IMR-90 (cell line): ENCODE data around the gene DPY19L1. TPM values are rescaled to one million over a fixed set of nuclear protein-coding genes. Genes with fewer than 3 reads are reported as not detected.

Experiments
- ATAC-seq: fragments of 200-7000 bp; cut with Tn5 transposase; 2 replicates; pipeline ENCODE4 v1.9.1; 2020; ENCODE audit warnings: low read depth, mild to moderate bottlenecking, moderate library complexity
- BruUV-seq: library from RNA; stranded (reverse); fragments of 400-500 nt; replicated peaks from 2 replicates; lab custom pipeline; 2021; lab: Mats Ljungman, UMichigan
- CTCF ChIA-PET: fragments of 300-600 bp; formaldehyde crosslinking; extraction: SDS; loops from one replicate; lab custom pipeline; 2021; ENCODE audit warnings: antibody characterized with exemption; lab: Yijun Ruan, JAX
- POLR2A ChIA-PET: fragments of 300-600 bp; sonication (Branson Sonifier 250); formaldehyde crosslinking; loops from one replicate; lab custom pipeline; 2022; ENCODE audit warnings: antibody characterized with exemption; ENCODE audit not compliant: unreplicated experiment; lab: Charles Lee
- DNase-seq: peaks from one replicate; pipeline ENCODE4 v3.0.0; 2013
- H2AFZ ChIP-seq: replicated peaks from 2 replicates; pipeline ENCODE3; 2013; ENCODE audit warnings: low read length, mild to moderate bottlenecking; ENCODE audit not compliant: poor library complexity
- H2AK5ac ChIP-seq: 2 replicates; pipeline ENCODE4 v1.6.1; 2013; ENCODE audit warnings: low read depth, low read length, inconsistent platforms
- H2AK9ac ChIP-seq: replicated peaks from 2 replicates; pipeline ENCODE3; 2013; ENCODE audit warnings: mild to moderate bottlenecking, low read depth, low read length, moderate library complexity; ENCODE audit not compliant: poor library complexity
- H2BK120ac ChIP-seq: 2 replicates; pipeline ENCODE4 v1.6.1; 2013; ENCODE audit warnings: low read depth, low read length, inconsistent platforms
- H2BK15ac ChIP-seq: 3 replicates; pipeline ENCODE4 v1.6.1; 2013; ENCODE audit warnings: low read depth, low read length, inconsistent platforms
- H2BK20ac ChIP-seq: 2 replicates; pipeline ENCODE4 v1.6.1; 2013; ENCODE audit warnings: low read depth, mild to moderate bottlenecking, inconsistent platforms, low read length, moderate library complexity
- H2BK5ac ChIP-seq: 2 replicates; pipeline ENCODE4 v1.6.1; 2013; ENCODE audit warnings: mild to moderate bottlenecking, low read depth, low read length, inconsistent platforms; ENCODE audit not compliant: poor library complexity, severe bottlenecking
- H3K14ac ChIP-seq: replicated peaks from 2 replicates; pipeline ENCODE4 v1.6.1; 2013; ENCODE audit warnings: low read depth, low read length, inconsistent platforms
- H3K18ac ChIP-seq: 2 replicates; pipeline ENCODE4 v1.6.1; 2013; ENCODE audit warnings: low read depth, low read length, control low read depth
- H3K23ac ChIP-seq: 2 replicates; pipeline ENCODE4 v1.6.1; 2013; ENCODE audit warnings: low read depth, low read length, inconsistent platforms
- H3K27ac ChIP-seq: 2 replicates; pipeline ENCODE4 v1.5.1; 2013; ENCODE audit warnings: mild to moderate bottlenecking, control low read depth, low read length; ENCODE audit not compliant: insufficient read depth
- H3K27me3 ChIP-seq: 2 replicates; pipeline ENCODE4 v1.6.1; 2013; ENCODE audit warnings: low read length; ENCODE audit not compliant: control insufficient read depth, insufficient read depth
- H3K36me3 ChIP-seq: 2 replicates; pipeline ENCODE4 v1.6.1; 2013; ENCODE audit warnings: low read length, mixed read lengths; ENCODE audit not compliant: control insufficient read depth, insufficient read depth
- H3K4ac ChIP-seq: 2 replicates; pipeline ENCODE4 v1.6.1; 2013; ENCODE audit warnings: low read depth, low read length, inconsistent platforms
- H3K4me1 ChIP-seq: 2 replicates; pipeline ENCODE4 v1.6.1; 2013; ENCODE audit warnings: low read length, mixed read lengths; ENCODE audit not compliant: control insufficient read depth, insufficient read depth
- H3K4me2 ChIP-seq: 2 replicates; pipeline ENCODE4 v1.6.1; 2013; ENCODE audit warnings: low read depth, mild to moderate bottlenecking, control low read depth, low read length, moderate library complexity
- H3K4me3 ChIP-seq: 2 replicates; pipeline ENCODE4 v1.5.1; 2013; ENCODE audit warnings: low read depth, mild to moderate bottlenecking, control low read depth, low read length, moderate library complexity; ENCODE audit not compliant: insufficient read depth
- H3K56ac ChIP-seq: 2 replicates; pipeline ENCODE4 v1.6.1; 2013; ENCODE audit warnings: low read length, inconsistent platforms; ENCODE audit not compliant: insufficient read depth; ENCODE audit errors: extremely low read depth
- H3K79me1 ChIP-seq, 2 experiments: 2 replicates each; pipeline ENCODE4 v1.6.1; 2013; ENCODE audit warnings: low read length in 2 of 2, inconsistent platforms in 1 of 2, low read depth in 1 of 2
- H3K9ac ChIP-seq: 2 replicates; pipeline ENCODE4 v1.6.1; 2013; ENCODE audit warnings: low read depth, low read length, control low read depth
- H3K9me1 ChIP-seq: 2 replicates; pipeline ENCODE4 v1.6.1; 2013; ENCODE audit warnings: low read length, inconsistent platforms; ENCODE audit not compliant: insufficient read depth
- H3K9me3 ChIP-seq: 2 replicates; pipeline ENCODE4 v1.6.1; 2013; ENCODE audit warnings: low read length; ENCODE audit not compliant: control insufficient read depth, insufficient read depth
- H4K20me1 ChIP-seq: 2 replicates; pipeline ENCODE4 v1.6.1; 2013; ENCODE audit warnings: low read length, inconsistent platforms; ENCODE audit not compliant: insufficient read depth
- H4K5ac ChIP-seq: 2 replicates; pipeline ENCODE4 v1.6.1; 2013; ENCODE audit warnings: mild to moderate bottlenecking, low read depth, low read length, control low read depth
- H4K8ac ChIP-seq, 2 experiments: 2 replicates each; pipeline ENCODE4 v1.6.1; 2013; ENCODE audit warnings: low read depth in 2 of 2, low read length in 2 of 2, control low read depth in 1 of 2, inconsistent platforms in 1 of 2
- H4K91ac ChIP-seq: 2 replicates; pipeline ENCODE4 v1.6.1; 2013; ENCODE audit warnings: low read depth, low read length, inconsistent platforms; ENCODE audit not compliant: insufficient read depth
- BHLHE40 ChIP-seq: fragments of 150-350 bp; IDR thresholded peaks from 2 replicates; pipeline ENCODE4 v1.6.1; 2016; ENCODE audit warnings: mild to moderate bottlenecking, low read depth, low read length
- CHD1 ChIP-seq: IDR thresholded peaks from 2 replicates; pipeline ENCODE4 v1.6.1; 2012; ENCODE audit warnings: low read depth, low read length, improper control_type of control experiment
- FOS ChIP-seq: fragments of 150-350 bp; IDR thresholded peaks from 2 replicates; pipeline ENCODE4 v1.6.1; 2016; ENCODE audit warnings: low read depth, low read length
- MAFK ChIP-seq: IDR thresholded peaks from 2 replicates; pipeline ENCODE4 v1.6.1; 2012; ENCODE audit warnings: low read depth, low read length, improper control_type of control experiment
- MAZ ChIP-seq: IDR thresholded peaks from 2 replicates; pipeline ENCODE4 v1.6.1; 2012; ENCODE audit warnings: low read depth, mild to moderate bottlenecking, low read length, improper control_type of control experiment, moderate library complexity, borderline replicate concordance
- MXI1 ChIP-seq: IDR thresholded peaks from 2 replicates; pipeline ENCODE4 v1.6.1; 2012; ENCODE audit warnings: low read depth, mild to moderate bottlenecking, low read length, moderate library complexity, borderline replicate concordance
- NFE2L2 ChIP-seq: fragments of 150-350 bp; IDR thresholded peaks from 2 replicates; pipeline ENCODE4 v1.6.1; 2016; ENCODE audit warnings: low read depth, mild to moderate bottlenecking, low read length
- RAD21 ChIP-seq: IDR thresholded peaks from 2 replicates; pipeline ENCODE4 v1.6.1; 2012; ENCODE audit warnings: low read length, improper control_type of control experiment
- RCOR1 ChIP-seq: IDR thresholded peaks from 2 replicates; pipeline ENCODE4 v1.6.1; 2012; ENCODE audit warnings: mild to moderate bottlenecking, low read length, improper control_type of control experiment; ENCODE audit not compliant: insufficient replicate concordance
- WGBS, 2 experiments: methylation state at CpG; one replicate each; pipeline versions ENCODE4 v1.1.5 to v1.1.7; 2013; ENCODE audit warnings: missing lambda C conversion rate in 2 of 2; ENCODE audit not compliant: insufficient read length in 1 of 2; ENCODE audit errors: extremely low coverage in 2 of 2; 5-methylcytosine and 5-hydroxymethylcytosine counted together
- dilution Hi-C: fragments of 300-500 bp; cut with HindIII; formaldehyde crosslinking; loops from one replicate; pipeline ENCODE4 v1.14.3; 2018; ENCODE audit warnings: low sequenced_read_pairs; ENCODE audit not compliant: unreplicated experiment
- in situ Hi-C: fragments of 300-500 bp; cut with MboI; formaldehyde crosslinking; loops from 3 replicates; pipeline ENCODE4 v1.14.3; 2019; ENCODE audit warnings: low sequenced_read_pairs, inconsistent platforms, mixed read lengths
- intact Hi-C: fragments of 100-400 bp; cut with micrococcal nuclease; formaldehyde crosslinking; loops from 2 replicates; pipeline ENCODE4 v1.10.0; 2022
- polyA plus RNA-seq, 3 experiments: library from polyadenylated mRNA; depleted of rRNA; stranded (reverse); fragments of >200 nt; gene quantifications; 2 replicates each; pipeline ENCODE4 v1.2.3, GENCODE V29; 2012; ENCODE audit warnings: low replicate concordance in 1 of 3
- total RNA-seq: library from RNA; depleted of rRNA; stranded (reverse); fragments of >200 nt; gene quantifications from 2 replicates; pipeline ENCODE4 v1.2.3, GENCODE V29; 2012
- TF ChIP-seq, protein P1 (sequence below): fragments of 150-350 bp; IDR thresholded peaks from 2 replicates; pipeline ENCODE4 v1.6.1; 2017; ENCODE audit warnings: mild to moderate bottlenecking, antibody characterized with exemption, low read length, low read depth

DPY19L1 gene
- total and polyA plus RNA-seq, 2 of the 4 experiments (the other 2 are of a cell fraction): 12.1 to 12.2 TPM

- BruUV-seq: no TSS peak
- H3K79me1 ChIP-seq: no peaks in the 10 kb centered on the region
- in situ Hi-C loops: no loop called here
- ATAC-seq (no peak), DNase-seq (no peak)
- H3K18ac ChIP-seq: no peak overlapping the region
- no peak overlapping the region for H4K91ac ChIP-seq
- no peak overlapping the region for H3K56ac ChIP-seq
- no peaks in the 10 kb centered on the region for H3K36me3 ChIP-seq
- WGBS, 2 experiments: no CpG with 5 or more reads among the region's 1 CpG
- no peak overlapping the region for H3K9ac ChIP-seq
- no peak overlapping the region for H2AFZ ChIP-seq
- no peak overlapping the region for H2BK20ac ChIP-seq
- dilution Hi-C loops: no loop called here
- no peaks in the 10 kb centered on the region for H3K9me1 ChIP-seq
- no peak overlapping the region for H2BK5ac ChIP-seq
- no peak overlapping the region for H4K5ac ChIP-seq
- H3K14ac ChIP-seq: no peak overlapping the region
- H3K27me3 ChIP-seq: no peaks in the 10 kb centered on the region
- H3K4ac ChIP-seq: no peak overlapping the region
- no peak overlapping the region for H3K4me3 ChIP-seq
- TF ChIP-seq BHLHE40: no peak
- no peak for TF ChIP-seq RCOR1
- TF ChIP-seq NFE2L2: no peak
- TF ChIP-seq CHD1: no peak
- no peak for TF ChIP-seq RAD21
- TF ChIP-seq MAZ: no peak
- TF ChIP-seq, protein P1, sequence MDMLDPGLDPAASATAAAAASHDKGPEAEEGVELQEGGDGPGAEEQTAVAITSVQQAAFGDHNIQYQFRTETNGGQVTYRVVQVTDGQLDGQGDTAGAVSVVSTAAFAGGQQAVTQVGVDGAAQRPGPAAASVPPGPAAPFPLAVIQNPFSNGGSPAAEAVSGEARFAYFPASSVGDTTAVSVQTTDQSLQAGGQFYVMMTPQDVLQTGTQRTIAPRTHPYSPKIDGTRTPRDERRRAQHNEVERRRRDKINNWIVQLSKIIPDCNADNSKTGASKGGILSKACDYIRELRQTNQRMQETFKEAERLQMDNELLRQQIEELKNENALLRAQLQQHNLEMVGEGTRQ: no peak
- TF ChIP-seq MAFK: no peak
- no peak for TF ChIP-seq FOS
- TF ChIP-seq MXI1: no peak
- H3K23ac ChIP-seq: no peak overlapping the region
- no peak overlapping the region for H2BK15ac ChIP-seq
- H2AK9ac ChIP-seq: no peak overlapping the region
- intact Hi-C loops: no loop called here
- no peaks in the 10 kb centered on the region for H3K4me1 ChIP-seq
- no peaks in the 10 kb centered on the region for H3K9me3 ChIP-seq
- no peak overlapping the region for H2BK120ac ChIP-seq
- no peak overlapping the region for H3K27ac ChIP-seq
- POLR2A ChIA-PET: no interaction called here
- H4K20me1 ChIP-seq: no peaks in the 10 kb centered on the region
- no peak overlapping the region for H2AK5ac ChIP-seq
- no peak overlapping the region for H4K8ac ChIP-seq
- CTCF ChIA-PET: no interaction called here
- H3K4me2 ChIP-seq: no peak overlapping the region
Observed at GRCh38 chr7:34889951-34890350, 147.3 kb downstream of the DPY19L1 start.
